GM13977 (cell line): Measurements from ENCODE around the gene C3orf20.

Experiments used
- DNase-seq: peaks from one replicate; pipeline ENCODE4 v3.0.0; 2012; ENCODE audit warnings: low spot score
- in situ Hi-C: fragments of 300-500 bp; cut with MboI; formaldehyde crosslinking; loops from one replicate; pipeline ENCODE4 v1.12.0; 2022; ENCODE audit warnings: low sequenced_read_pairs, low pct_unique_long_range_greater_than_20kb, mixed read lengths, inconsistent platforms; ENCODE audit not compliant: unreplicated experiment
- TF ChIP-seq, protein P1 (sequence below): IDR thresholded peaks from 2 replicates; pipeline ENCODE4 v1.5.1; 2012; ENCODE audit warnings: mild to moderate bottlenecking, control low read depth; ENCODE audit not compliant: insufficient read depth; ENCODE audit errors: extremely low read depth, missing control alignments

The C3orf20 gene

DNA sequence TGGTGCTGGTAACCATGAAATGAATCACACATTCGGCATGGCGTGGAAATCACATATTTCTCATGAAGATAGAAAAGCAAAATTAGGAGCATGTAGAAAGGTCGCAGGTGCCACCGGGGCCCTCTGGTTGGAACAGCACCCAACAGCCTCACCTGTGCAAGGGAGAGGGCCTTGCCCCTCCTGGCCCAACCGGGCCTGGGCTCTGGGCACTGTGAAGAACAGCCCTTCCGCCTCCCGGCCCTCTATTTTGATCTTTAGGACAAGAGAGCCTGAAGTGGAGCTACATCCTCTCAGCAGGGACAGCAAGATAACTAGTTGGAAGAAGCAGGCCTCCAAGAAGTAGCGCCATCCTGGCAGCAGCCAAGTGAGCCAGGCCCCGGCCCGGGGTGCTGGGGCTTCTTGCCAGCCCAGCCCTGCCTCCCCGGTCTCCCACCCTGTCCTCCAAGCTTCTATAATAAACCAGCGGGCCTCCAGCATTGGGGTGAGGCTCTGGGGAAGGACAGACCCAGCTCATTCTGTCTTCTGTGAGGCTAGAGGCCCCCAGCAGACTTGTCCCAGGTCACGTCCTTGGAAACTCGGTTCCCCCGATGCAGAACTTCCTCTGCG lies 97.7 kb downstream of the C3orf20 start:
- DNase-seq, result no peak
- in situ Hi-C loops, result no loop called here
- TF ChIP-seq, protein P1, sequence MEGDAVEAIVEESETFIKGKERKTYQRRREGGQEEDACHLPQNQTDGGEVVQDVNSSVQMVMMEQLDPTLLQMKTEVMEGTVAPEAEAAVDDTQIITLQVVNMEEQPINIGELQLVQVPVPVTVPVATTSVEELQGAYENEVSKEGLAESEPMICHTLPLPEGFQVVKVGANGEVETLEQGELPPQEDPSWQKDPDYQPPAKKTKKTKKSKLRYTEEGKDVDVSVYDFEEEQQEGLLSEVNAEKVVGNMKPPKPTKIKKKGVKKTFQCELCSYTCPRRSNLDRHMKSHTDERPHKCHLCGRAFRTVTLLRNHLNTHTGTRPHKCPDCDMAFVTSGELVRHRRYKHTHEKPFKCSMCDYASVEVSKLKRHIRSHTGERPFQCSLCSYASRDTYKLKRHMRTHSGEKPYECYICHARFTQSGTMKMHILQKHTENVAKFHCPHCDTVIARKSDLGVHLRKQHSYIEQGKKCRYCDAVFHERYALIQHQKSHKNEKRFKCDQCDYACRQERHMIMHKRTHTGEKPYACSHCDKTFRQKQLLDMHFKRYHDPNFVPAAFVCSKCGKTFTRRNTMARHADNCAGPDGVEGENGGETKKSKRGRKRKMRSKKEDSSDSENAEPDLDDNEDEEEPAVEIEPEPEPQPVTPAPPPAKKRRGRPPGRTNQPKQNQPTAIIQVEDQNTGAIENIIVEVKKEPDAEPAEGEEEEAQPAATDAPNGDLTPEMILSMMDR, result no peak

DNA sequence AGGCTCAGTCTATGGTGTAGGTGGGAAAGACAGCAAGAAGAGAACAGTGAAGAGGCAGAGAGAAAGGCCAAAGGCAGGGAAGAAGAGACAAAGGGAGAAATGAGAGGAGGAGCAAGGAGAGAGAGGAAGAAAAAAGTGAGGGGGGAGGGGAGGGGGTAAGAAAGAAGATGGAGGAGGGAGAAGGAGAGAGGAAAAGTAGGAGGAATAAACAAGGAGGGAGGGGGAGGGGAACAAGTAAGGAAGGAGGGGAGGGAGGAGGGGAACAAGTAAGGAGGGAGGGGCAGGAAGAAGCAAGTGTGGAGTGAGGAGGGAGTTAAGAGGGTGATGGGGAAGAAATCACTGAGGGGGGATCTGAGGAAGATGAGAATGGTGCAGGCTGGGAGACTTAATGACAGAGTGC lies 98.3 kb downstream of the C3orf20 start:
- in situ Hi-C loops, result no loop called here

DNA sequence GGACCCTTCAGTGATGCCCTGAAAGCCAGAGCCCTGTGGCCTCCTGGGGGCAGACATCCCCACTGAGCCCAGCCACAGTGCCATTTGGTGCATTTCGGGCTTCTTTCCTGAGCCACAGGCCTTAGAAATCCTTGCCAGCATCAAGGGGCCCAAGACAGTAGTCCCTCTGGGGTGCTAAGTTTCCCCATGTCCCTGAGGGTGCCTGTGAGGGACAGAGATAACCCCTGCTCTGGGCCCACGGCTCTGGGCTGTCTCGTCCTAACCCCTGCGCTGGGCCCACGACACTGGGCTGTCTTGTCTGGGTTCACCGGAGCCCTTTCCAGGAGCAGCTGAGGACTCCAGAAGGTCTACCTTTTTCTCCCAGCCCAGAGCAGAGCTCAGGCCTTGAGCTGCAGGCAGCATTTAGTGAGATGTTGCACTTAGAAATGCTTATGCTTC lies 98.8 kb downstream of the C3orf20 start:
- in situ Hi-C loops, result no loop called here
- TF ChIP-seq, protein P1, result no peak
- DNase-seq, result no peak

More for the DNA sequence above, 98.3 kb downstream of the C3orf20 start:
- TF ChIP-seq, protein P1, result no peak
- no peak for DNase-seq

DNA sequence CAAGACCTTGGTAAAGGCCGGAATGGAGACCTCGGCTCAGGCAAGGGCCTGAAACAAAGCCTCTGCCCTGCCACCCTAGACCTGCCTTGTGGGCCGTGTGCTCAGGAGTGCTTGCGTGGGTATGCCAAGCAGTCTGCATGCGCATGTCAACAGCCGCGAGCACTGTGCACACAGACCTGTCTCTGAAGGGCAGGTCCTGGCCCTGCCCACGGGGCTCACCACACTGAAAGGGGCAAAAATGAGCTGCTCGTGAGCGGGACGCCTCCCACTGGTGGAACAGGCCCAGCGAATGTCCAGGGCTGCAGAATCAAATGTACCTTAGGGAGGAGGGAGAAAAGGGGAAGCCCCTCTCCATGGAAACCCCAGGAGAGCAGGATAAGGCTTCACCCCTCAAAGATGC lies 99.5 kb downstream of the C3orf20 start:
- in situ Hi-C loops, result no loop called here
- DNase-seq, result no peak
- TF ChIP-seq, protein P1, result no peak

DNA sequence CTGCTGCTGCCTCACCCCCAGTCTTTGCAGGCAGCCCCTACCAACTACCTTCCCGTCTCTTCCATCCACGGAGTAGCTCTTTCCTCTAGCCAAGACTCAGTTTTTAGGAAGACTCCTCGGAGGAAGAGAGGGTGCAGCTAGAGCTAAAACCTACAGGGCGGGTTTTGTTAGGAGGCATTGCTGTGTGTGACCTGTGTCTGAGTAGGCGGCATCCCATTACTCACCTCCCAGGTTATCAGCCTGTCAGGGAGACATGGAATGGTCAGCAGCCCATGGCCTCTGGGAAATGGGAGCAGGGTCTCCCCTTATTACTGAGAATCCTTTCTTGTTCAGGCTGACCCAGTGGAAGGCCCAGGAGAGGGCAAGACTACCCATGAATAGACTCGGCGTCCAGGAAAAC lies 100.1 kb downstream of the C3orf20 start:
- no peak for DNase-seq
- TF ChIP-seq, protein P1, result no peak
- in situ Hi-C loops, result no loop called here

DNA sequence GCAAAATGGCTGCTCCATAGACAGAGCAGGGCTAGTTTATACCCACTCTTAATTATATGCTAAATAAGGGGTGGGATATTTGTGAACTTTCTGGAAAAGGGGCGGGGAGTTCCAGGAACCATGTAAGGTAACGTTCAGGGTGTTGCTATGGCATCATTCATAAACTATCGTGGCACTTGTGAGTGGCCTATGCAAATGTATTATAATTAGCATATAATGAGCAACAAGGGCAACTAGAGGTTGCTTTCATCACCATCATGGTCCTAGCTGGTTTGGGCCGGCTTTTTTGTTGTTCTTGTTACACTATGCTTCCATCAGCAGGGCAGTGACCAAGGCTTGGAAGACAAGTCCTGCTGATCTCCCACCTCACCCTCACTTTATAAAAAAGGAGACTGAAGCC lies 100.6 kb downstream of the C3orf20 start:
- TF ChIP-seq, protein P1, result no peak
- in situ Hi-C loops, result no loop called here
- no peak for DNase-seq
